Measurements from ENCODE around the gene PIERCE2.
A peak's percentile ranks its signal among the peaks of the same experiment; 100 is the strongest.
"Not testable (repeated sequence)": the region's sequence is repeated elsewhere in the genome, so short reads cannot be mapped to it uniquely, and the experiment has no call there.

Gene PIERCE2

DNA sequence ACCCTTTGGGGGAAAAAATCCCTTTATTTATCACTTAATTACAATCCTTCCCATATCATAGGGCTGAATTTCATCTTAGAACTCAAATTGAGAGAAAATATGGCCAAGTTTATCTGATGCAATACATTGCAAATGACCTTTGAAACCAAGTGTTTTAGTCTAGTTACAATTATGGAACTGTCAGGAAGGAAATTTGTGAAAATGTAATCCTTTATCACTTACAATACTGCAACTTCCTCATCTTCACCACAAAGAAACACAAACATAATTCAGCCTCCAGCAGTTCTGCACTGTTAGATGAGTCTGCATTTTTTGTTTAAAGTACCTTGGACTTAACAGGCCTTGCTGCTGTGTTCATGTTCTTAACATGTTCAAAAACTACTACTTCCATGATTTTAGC lies 4.8 kb upstream of the PIERCE2 start:
- no peaks in the 10 kb centered on the region for H3K9me3 ChIP-seq (ENCODE audit: insufficient read depth, low read depth, low read length)
- peaks cover 56% of the 10 kb centered on the region for H3K79me2 ChIP-seq (ENCODE audit: insufficient read depth, low read length)
- TF ChIP-seq, protein P1, sequence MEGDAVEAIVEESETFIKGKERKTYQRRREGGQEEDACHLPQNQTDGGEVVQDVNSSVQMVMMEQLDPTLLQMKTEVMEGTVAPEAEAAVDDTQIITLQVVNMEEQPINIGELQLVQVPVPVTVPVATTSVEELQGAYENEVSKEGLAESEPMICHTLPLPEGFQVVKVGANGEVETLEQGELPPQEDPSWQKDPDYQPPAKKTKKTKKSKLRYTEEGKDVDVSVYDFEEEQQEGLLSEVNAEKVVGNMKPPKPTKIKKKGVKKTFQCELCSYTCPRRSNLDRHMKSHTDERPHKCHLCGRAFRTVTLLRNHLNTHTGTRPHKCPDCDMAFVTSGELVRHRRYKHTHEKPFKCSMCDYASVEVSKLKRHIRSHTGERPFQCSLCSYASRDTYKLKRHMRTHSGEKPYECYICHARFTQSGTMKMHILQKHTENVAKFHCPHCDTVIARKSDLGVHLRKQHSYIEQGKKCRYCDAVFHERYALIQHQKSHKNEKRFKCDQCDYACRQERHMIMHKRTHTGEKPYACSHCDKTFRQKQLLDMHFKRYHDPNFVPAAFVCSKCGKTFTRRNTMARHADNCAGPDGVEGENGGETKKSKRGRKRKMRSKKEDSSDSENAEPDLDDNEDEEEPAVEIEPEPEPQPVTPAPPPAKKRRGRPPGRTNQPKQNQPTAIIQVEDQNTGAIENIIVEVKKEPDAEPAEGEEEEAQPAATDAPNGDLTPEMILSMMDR (conservative IDR thresholded peaks at IDR 0.05; ENCODE audit: low read length), result no peak
- peak overlapping the region; percentile 85 for H3K4me2 ChIP-seq (ENCODE audit: low read depth, low read length, poor library complexity, severe bottlenecking)
- peak overlapping the region; percentile 62 for H3K4me3 ChIP-seq (ENCODE audit: low read length, poor library complexity, severe bottlenecking)
- H3K9ac ChIP-seq (ENCODE audit: low read depth, low read length, poor library complexity, severe bottlenecking), result peak overlapping the region; percentile 78
- H3F3A ChIP-seq (ENCODE audit: low read depth), result peaks cover 12% of the 10 kb centered on the region; the same call in 1 of the 2 replicates
- H3K9me2 ChIP-seq (replicated peaks; ENCODE audit: low read depth, low read length), result no peaks in the 10 kb centered on the region
- no peak overlapping the region for H2AFZ ChIP-seq (ENCODE audit: low read length)
- no peaks in the 10 kb centered on the region for H3K36me3 ChIP-seq (ENCODE audit: insufficient read depth, low read length)
- H4K20me1 ChIP-seq (ENCODE audit: insufficient read depth, low read length, poor library complexity, severe bottlenecking), result no peaks in the 10 kb centered on the region
- peaks cover 67% of the 10 kb centered on the region for H3K4me1 ChIP-seq (ENCODE audit: insufficient read depth, low read length, poor library complexity, severe bottlenecking)
- no peaks in the 10 kb centered on the region for H3K27me3 ChIP-seq (ENCODE audit: insufficient read depth, low read length, poor library complexity, severe bottlenecking)

DNA sequence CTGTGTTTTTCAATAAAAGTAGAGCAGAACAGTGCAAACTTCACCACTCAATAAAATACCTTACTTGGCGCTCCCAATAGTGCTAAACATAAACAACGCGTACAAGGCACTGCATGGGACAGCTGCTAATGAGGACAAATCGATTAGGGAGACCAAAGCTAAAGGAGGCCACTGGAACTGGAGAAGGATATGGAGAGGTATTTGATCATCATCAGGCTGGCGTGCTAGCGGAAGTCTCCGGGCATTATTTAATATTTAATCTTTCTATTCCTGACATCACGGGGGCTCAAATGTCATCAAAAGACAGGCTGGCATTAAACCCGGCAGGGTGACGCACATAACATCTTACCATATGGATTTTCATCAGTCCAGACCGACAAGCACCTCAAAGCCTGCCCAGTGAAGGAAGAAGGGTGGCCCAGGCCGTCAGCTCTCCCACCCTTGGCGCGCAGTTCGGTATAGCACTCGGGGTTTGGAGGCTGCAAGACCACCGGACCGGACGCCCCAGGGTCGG lies 740 bp upstream of the PIERCE2 start:
- Histone ChIP-seq H3K36me3 (ENCODE audit: insufficient read depth, low read length) (no peaks in the 10 kb centered on the region), H3F3A (ENCODE audit: low read depth) (peaks cover 7% of the 10 kb centered on the region; the same call in 1 of the 2 replicates), H3K27me3 (ENCODE audit: insufficient read depth, low read length, poor library complexity, severe bottlenecking) (no peaks in the 10 kb centered on the region), H3K4me3 (ENCODE audit: low read length, poor library complexity, severe bottlenecking) (peak overlapping the region; percentile 79), H2AFZ (ENCODE audit: low read length) (peak overlapping the region; percentile 74), H3K9ac (ENCODE audit: low read depth, low read length, poor library complexity, severe bottlenecking) (peak overlapping the region; percentile 82), H3K79me2 (ENCODE audit: insufficient read depth, low read length) (peaks cover 28% of the 10 kb centered on the region), H3K9me2 (replicated peaks; ENCODE audit: low read depth, low read length) (no peaks in the 10 kb centered on the region), H4K20me1 (ENCODE audit: insufficient read depth, low read length, poor library complexity, severe bottlenecking) (no peaks in the 10 kb centered on the region), H3K4me2 (ENCODE audit: low read depth, low read length, poor library complexity, severe bottlenecking) (peak overlapping the region; percentile 85), H3K4me1 (ENCODE audit: insufficient read depth, low read length, poor library complexity, severe bottlenecking) (peaks cover 52% of the 10 kb centered on the region), H3K9me3 (ENCODE audit: insufficient read depth, low read depth, low read length) (no peaks in the 10 kb centered on the region)
- no peak for TF ChIP-seq EZH2phosphoT487 (IDR thresholded peaks at IDR 0.05; ENCODE audit: borderline replicate concordance)
- TF ChIP-seq, protein P1 (conservative IDR thresholded peaks at IDR 0.05; ENCODE audit: low read length), result no peak

DNA sequence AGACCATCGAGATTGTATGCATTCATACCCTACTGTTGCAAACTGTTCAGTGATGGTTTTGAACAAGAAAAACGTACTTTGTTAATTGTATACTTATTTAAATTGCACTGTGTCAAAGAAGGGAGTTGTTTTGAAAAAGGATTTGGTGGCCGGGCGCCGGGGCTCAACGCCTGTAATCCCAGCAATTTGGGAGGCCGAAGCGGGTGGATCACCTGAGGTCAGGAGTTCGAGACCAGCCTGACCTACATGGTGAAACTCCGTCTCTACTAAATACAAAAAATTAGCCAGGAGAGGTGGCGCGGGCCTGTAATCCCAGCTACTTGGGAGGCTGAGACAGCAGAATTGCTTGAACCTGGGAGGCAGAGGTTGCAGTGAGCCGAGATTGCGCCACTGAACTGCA lies 681 bp downstream of the PIERCE2 start:
- Histone ChIP-seq H3K4me1 (ENCODE audit: insufficient read depth, low read length, poor library complexity, severe bottlenecking) (peaks cover 39% of the 10 kb centered on the region), H3K9ac (ENCODE audit: low read depth, low read length, poor library complexity, severe bottlenecking) (peak overlapping the region; percentile 69), H3K4me2 (ENCODE audit: low read depth, low read length, poor library complexity, severe bottlenecking) (peak overlapping the region; percentile 81), H3K79me2 (ENCODE audit: insufficient read depth, low read length) (peaks cover 23% of the 10 kb centered on the region), H3K4me3 (ENCODE audit: low read length, poor library complexity, severe bottlenecking) (peak overlapping the region; percentile 79), H2AFZ (ENCODE audit: low read length) (peak overlapping the region; percentile 72)
- H3K9me3 ChIP-seq (ENCODE audit: insufficient read depth, low read depth, low read length); H3K36me3 ChIP-seq (ENCODE audit: insufficient read depth, low read length); H4K20me1 ChIP-seq (ENCODE audit: insufficient read depth, low read length, poor library complexity, severe bottlenecking); H3K27me3 ChIP-seq (ENCODE audit: insufficient read depth, low read length, poor library complexity, severe bottlenecking); H3K9me2 ChIP-seq (replicated peaks; ENCODE audit: low read depth, low read length); H3F3A ChIP-seq (ENCODE audit: low read depth): not testable (repeated sequence)

DNA sequence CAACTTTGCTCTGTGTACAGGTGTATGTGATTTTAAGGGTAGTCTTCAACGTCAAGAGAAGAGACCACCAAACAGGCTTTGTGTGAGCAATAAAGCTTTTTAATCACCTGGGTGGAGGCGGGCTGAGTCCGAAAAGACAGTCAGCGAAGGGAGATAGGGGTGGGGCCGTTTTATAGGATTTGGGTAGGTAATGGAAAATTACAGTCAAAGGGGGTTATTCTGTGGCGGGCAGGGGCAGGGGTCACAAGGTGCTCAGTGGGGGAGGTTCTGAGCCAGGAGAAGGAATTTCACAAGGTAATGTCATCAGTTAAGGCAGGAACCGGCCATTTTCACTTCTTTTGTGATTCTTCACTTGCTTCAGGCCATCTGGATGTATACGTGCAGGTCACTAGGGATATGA lies 9.4 kb downstream of the PIERCE2 start:
- H4K20me1 ChIP-seq (ENCODE audit: insufficient read depth, low read length, poor library complexity, severe bottlenecking); H3K9ac ChIP-seq (ENCODE audit: low read depth, low read length, poor library complexity, severe bottlenecking); H3K9me2 ChIP-seq (replicated peaks; ENCODE audit: low read depth, low read length); H3F3A ChIP-seq (ENCODE audit: low read depth); H3K4me3 ChIP-seq (ENCODE audit: low read length, poor library complexity, severe bottlenecking); H2AFZ ChIP-seq (ENCODE audit: low read length); H3K36me3 ChIP-seq (ENCODE audit: insufficient read depth, low read length); H3K4me1 ChIP-seq (ENCODE audit: insufficient read depth, low read length, poor library complexity, severe bottlenecking); H3K27me3 ChIP-seq (ENCODE audit: insufficient read depth, low read length, poor library complexity, severe bottlenecking); H3K4me2 ChIP-seq (ENCODE audit: low read depth, low read length, poor library complexity, severe bottlenecking); H3K9me3 ChIP-seq (ENCODE audit: insufficient read depth, low read depth, low read length); H3K79me2 ChIP-seq (ENCODE audit: insufficient read depth, low read length): not testable (repeated sequence)

Measured in Loucy (cell line).